Smooth muscle cell (in vitro differentiated cells): ENCODE data around the gene DNAJA3. TPM values are rescaled to one million over a fixed set of nuclear protein-coding genes. Genes with fewer than 3 reads are reported as not detected.

Source experiments
- DNase-seq: peaks from one replicate; lab custom pipeline; 2025; ENCODE audit not compliant: unreplicated experiment; lab: John Stamatoyannopoulos, UW
- H2AFZ ChIP-seq: fragments of 200-600 bp; sonication (generic); 2 replicates; pipeline ENCODE4 v1.6.0; 2016; ENCODE audit warnings: antibody characterized with exemption, low read depth, mild to moderate bottlenecking
- H3F3A ChIP-seq: fragments of 200-600 bp; sonication (generic); 2 replicates; pipeline ENCODE4 v1.6.0; 2017; ENCODE audit warnings: antibody characterized with exemption, low read depth
- H3K27ac ChIP-seq: fragments of 200-600 bp; sonication (generic); 2 replicates; pipeline ENCODE4 v1.5.1; 2016; ENCODE audit warnings: low read depth, mild to moderate bottlenecking
- H3K27me3 ChIP-seq: fragments of 200-600 bp; sonication (generic); 2 replicates; pipeline ENCODE4 v1.6.1; 2016; ENCODE audit warnings: low read depth, mild to moderate bottlenecking
- H3K36me3 ChIP-seq: fragments of 200-600 bp; sonication (generic); 2 replicates; pipeline ENCODE4 v1.5.1; 2016; ENCODE audit warnings: low read depth
- H3K4me1 ChIP-seq: fragments of 200-600 bp; sonication (generic); 2 replicates; pipeline ENCODE4 v1.5.1; 2016; ENCODE audit warnings: low read depth
- H3K4me2 ChIP-seq: fragments of 200-600 bp; sonication (generic); 2 replicates; pipeline ENCODE4 v1.6.0; 2016; ENCODE audit warnings: mild to moderate bottlenecking
- H3K4me3 ChIP-seq: fragments of 200-600 bp; sonication (generic); 2 replicates; pipeline ENCODE4 v1.5.1; 2016; ENCODE audit warnings: mild to moderate bottlenecking
- H3K79me2 ChIP-seq: fragments of 200-600 bp; sonication (generic); 2 replicates; pipeline ENCODE4 v1.6.0; 2016; ENCODE audit warnings: low read depth, mild to moderate bottlenecking
- H3K9ac ChIP-seq: fragments of 200-600 bp; sonication (generic); 2 replicates; pipeline ENCODE4 v1.6.0; 2016; ENCODE audit warnings: low read depth
- H3K9me3 ChIP-seq: fragments of 200-600 bp; sonication (generic); replicated peaks from 2 replicates; pipeline ENCODE4 v1.5.1; 2016; ENCODE audit warnings: low read depth
- H4K20me1 ChIP-seq: fragments of 200-600 bp; sonication (generic); 2 replicates; pipeline ENCODE4 v1.6.0; 2016; ENCODE audit warnings: low read depth
- WGBS: methylation state at CpG from one replicate; pipeline ENCODE4 v1.1.7; 2016; ENCODE audit warnings: low lambda C conversion rate; 5-methylcytosine and 5-hydroxymethylcytosine counted together
- polyA plus RNA-seq: library from polyadenylated mRNA; unstranded; fragments of >200 nt; fragmentation: Nextera tagmentation; extraction: Ambion mirVana; gene quantifications from 2 replicates; pipeline ENCODE4 v1.2.1, GENCODE V29; 2016
- total RNA-seq: library from RNA; depleted of rRNA; stranded (reverse); fragments of >200 nt; gene quantifications from 2 replicates; pipeline ENCODE4 v1.2.3, GENCODE V29; 2014
- TF ChIP-seq, protein P1 (sequence below): fragments of 200-600 bp; sonication (generic); IDR thresholded peaks from 2 replicates; pipeline ENCODE4 v1.5.1; 2017; ENCODE audit warnings: borderline replicate concordance, mild to moderate bottlenecking, antibody characterized with exemption; ENCODE audit not compliant: insufficient read depth, poor library complexity, severe bottlenecking

Gene DNAJA3
- total and polyA plus RNA-seq, 2 experiments from 2014 or later, result 42.6 to 42.7 TPM

DNA sequence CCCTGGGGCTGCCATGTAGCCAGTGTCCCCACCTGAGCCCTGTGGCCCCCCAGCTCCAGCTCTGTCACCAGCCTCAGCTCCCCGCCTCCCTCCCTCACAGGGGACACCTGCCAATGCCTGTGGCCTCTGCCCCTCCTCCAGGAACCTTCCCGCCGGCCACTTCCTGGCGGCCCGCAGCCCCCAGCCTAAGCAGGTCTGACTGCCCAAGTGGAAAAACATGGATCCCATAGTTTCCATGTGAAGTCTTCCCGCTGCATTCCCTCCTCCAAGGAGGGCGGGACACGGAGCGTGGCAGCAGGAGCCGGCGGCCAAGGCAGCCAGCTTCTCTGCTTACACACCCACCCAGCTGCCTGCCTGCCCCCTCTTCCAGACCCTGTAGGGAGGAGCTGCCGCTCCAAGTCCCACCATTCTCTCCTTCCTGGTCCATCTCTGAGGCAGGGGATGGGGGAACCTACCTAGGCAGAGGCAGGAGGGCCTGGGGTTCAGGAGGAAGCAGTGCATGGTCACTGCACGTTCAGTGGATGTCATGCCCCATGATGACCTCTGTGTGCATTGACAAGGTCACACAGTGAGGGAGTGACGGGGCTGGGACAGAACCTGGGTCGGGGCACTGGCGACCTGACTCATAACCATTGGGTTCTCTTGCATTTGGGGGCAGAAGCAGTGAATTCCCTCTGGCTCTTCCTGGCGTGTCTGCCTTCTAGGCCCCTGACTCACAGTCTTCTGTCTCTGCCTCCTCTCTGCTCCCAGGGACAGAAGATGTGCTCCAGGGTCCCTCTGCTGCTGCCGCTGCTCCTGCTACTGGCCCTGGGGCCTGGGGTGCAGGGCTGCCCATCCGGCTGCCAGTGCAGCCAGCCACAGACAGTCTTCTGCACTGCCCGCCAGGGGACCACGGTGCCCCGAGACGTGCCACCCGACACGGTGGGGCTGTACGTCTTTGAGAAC, 45.3 kb upstream of the DNAJA3 start:
- H4K20me1 ChIP-seq, result peaks cover 99% of the 10 kb centered on the region

DNA sequence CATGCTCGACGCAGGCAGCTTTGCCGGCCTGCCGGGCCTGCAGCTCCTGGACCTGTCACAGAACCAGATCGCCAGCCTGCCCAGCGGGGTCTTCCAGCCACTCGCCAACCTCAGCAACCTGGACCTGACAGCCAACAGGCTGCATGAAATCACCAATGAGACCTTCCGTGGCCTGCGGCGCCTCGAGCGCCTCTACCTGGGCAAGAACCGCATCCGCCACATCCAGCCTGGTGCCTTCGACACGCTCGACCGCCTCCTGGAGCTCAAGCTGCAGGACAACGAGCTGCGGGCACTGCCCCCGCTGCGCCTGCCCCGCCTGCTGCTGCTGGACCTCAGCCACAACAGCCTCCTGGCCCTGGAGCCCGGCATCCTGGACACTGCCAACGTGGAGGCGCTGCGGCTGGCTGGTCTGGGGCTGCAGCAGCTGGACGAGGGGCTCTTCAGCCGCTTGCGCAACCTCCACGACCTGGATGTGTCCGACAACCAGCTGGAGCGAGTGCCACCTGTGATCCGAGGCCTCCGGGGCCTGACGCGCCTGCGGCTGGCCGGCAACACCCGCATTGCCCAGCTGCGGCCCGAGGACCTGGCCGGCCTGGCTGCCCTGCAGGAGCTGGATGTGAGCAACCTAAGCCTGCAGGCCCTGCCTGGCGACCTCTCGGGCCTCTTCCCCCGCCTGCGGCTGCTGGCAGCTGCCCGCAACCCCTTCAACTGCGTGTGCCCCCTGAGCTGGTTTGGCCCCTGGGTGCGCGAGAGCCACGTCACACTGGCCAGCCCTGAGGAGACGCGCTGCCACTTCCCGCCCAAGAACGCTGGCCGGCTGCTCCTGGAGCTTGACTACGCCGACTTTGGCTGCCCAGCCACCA, 44.4 kb upstream of the DNAJA3 start:
- no peak for DNase-seq
- Histone ChIP-seq H3K9me3 (no peaks in the 10 kb centered on the region), H2AFZ (no peak overlapping the region), H3K4me3 (no peak overlapping the region), H3K4me2 (no peak overlapping the region), H3F3A (peaks cover 16% of the 10 kb centered on the region), H3K27ac (no peak overlapping the region), H3K79me2 (peaks cover 29% of the 10 kb centered on the region), H3K4me1 (no peaks in the 10 kb centered on the region), H3K27me3 (no peaks in the 10 kb centered on the region), H3K9ac (no peak overlapping the region), H3K36me3 (no peaks in the 10 kb centered on the region), H4K20me1 (peaks cover 91% of the 10 kb centered on the region)
- 96% methylated on average over 44 of the region's 59 CpGs for WGBS
- TF ChIP-seq, protein P1, sequence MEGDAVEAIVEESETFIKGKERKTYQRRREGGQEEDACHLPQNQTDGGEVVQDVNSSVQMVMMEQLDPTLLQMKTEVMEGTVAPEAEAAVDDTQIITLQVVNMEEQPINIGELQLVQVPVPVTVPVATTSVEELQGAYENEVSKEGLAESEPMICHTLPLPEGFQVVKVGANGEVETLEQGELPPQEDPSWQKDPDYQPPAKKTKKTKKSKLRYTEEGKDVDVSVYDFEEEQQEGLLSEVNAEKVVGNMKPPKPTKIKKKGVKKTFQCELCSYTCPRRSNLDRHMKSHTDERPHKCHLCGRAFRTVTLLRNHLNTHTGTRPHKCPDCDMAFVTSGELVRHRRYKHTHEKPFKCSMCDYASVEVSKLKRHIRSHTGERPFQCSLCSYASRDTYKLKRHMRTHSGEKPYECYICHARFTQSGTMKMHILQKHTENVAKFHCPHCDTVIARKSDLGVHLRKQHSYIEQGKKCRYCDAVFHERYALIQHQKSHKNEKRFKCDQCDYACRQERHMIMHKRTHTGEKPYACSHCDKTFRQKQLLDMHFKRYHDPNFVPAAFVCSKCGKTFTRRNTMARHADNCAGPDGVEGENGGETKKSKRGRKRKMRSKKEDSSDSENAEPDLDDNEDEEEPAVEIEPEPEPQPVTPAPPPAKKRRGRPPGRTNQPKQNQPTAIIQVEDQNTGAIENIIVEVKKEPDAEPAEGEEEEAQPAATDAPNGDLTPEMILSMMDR, result no peak

More for the DNA sequence above, 45.3 kb upstream of the DNAJA3 start:
- peaks cover 16% of the 10 kb centered on the region for H3F3A ChIP-seq
- TF ChIP-seq, protein P1, result no peak
- H3K4me3 ChIP-seq, result no peak overlapping the region
- peak overlapping the region; percentile 11 for H3K27ac ChIP-seq
- no peak for DNase-seq
- no peak overlapping the region for H3K4me2 ChIP-seq
- no peaks in the 10 kb centered on the region for H3K36me3 ChIP-seq
- no peaks in the 10 kb centered on the region for H3K4me1 ChIP-seq
- peaks cover 38% of the 10 kb centered on the region for H3K79me2 ChIP-seq
- no peaks in the 10 kb centered on the region for H3K9me3 ChIP-seq
- no peak overlapping the region for H2AFZ ChIP-seq
- no peak overlapping the region for H3K9ac ChIP-seq
- 90% methylated on average over 26 of the region's 26 CpGs for WGBS
- H3K27me3 ChIP-seq, result no peaks in the 10 kb centered on the region

DNA sequence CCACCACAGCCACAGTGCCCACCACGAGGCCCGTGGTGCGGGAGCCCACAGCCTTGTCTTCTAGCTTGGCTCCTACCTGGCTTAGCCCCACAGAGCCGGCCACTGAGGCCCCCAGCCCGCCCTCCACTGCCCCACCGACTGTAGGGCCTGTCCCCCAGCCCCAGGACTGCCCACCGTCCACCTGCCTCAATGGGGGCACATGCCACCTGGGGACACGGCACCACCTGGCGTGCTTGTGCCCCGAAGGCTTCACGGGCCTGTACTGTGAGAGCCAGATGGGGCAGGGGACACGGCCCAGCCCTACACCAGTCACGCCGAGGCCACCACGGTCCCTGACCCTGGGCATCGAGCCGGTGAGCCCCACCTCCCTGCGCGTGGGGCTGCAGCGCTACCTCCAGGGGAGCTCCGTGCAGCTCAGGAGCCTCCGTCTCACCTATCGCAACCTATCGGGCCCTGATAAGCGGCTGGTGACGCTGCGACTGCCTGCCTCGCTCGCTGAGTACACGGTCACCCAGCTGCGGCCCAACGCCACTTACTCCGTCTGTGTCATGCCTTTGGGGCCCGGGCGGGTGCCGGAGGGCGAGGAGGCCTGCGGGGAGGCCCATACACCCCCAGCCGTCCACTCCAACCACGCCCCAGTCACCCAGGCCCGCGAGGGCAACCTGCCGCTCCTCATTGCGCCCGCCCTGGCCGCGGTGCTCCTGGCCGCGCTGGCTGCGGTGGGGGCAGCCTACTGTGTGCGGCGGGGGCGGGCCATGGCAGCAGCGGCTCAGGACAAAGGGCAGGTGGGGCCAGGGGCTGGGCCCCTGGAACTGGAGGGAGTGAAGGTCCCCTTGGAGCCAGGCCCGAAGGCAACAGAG, 43.5 kb upstream of the DNAJA3 start:
- Histone ChIP-seq H3K4me3 (no peak overlapping the region), H3K79me2 (peaks cover 22% of the 10 kb centered on the region), H3K4me1 (no peaks in the 10 kb centered on the region), H3K27ac (no peak overlapping the region), H3K27me3 (no peaks in the 10 kb centered on the region), H3K4me2 (no peak overlapping the region), H3K36me3 (no peaks in the 10 kb centered on the region), H4K20me1 (peaks cover 83% of the 10 kb centered on the region), H3K9me3 (no peaks in the 10 kb centered on the region), H3K9ac (no peak overlapping the region), H3F3A (peaks cover 16% of the 10 kb centered on the region), H2AFZ (no peak overlapping the region)
- TF ChIP-seq, protein P1, result no peak
- WGBS, result 97% methylated on average over 42 of the region's 55 CpGs
- no peak for DNase-seq
